Progenitor cell of endocrine pancreas (in vitro differentiated cells): ENCODE results near the gene FKBP1A. TPM values are rescaled to one million over a fixed set of nuclear protein-coding genes. Genes with fewer than 3 reads are reported as not detected.

Experiments used
- DNase-seq: peaks from one replicate; pipeline ENCODE4 v3.0.0; 2021; ENCODE audit warnings: low spot score; ENCODE audit not compliant: unreplicated experiment
- H3K27ac Mint-ChIP-seq: 2 replicates; pipeline ENCODE4 v1.8.0; 2021; ENCODE audit warnings: mild to moderate bottlenecking, moderate library complexity, mixed read lengths
- H3K27me3 Mint-ChIP-seq: 2 replicates; pipeline ENCODE4 v1.8.0; 2021; ENCODE audit warnings: mixed read lengths
- H3K36me3 Mint-ChIP-seq: 2 replicates; pipeline ENCODE4 v1.8.0; 2022; ENCODE audit warnings: mixed read lengths; ENCODE audit not compliant: insufficient read depth
- H3K4me1 Mint-ChIP-seq: 2 replicates; pipeline ENCODE4 v1.8.0; 2021; ENCODE audit warnings: low read depth, mixed read lengths
- H3K4me3 Mint-ChIP-seq: 2 replicates; pipeline ENCODE4 v1.8.0; 2021; ENCODE audit warnings: low read depth, mild to moderate bottlenecking, moderate library complexity, mixed read lengths
- H3K9me3 Mint-ChIP-seq: 2 replicates; pipeline ENCODE4 v1.8.0; 2021; ENCODE audit warnings: low read depth, mixed read lengths
- CTCF ChIP-seq: fragments of 200-600 bp; sonication (generic); IDR thresholded peaks from one replicate; pipeline ENCODE4 v1.5.0; 2021; ENCODE audit warnings: antibody characterized with exemption, mild to moderate bottlenecking; ENCODE audit not compliant: unreplicated experiment
- total RNA-seq: library from RNA; stranded (reverse); gene quantifications from 2 replicates; pipeline ENCODE4 v1.2.1, GENCODE V29; 2021

Gene FKBP1A
- total RNA-seq, 1 donor from 2014 or later, result 149 TPM

DNA sequence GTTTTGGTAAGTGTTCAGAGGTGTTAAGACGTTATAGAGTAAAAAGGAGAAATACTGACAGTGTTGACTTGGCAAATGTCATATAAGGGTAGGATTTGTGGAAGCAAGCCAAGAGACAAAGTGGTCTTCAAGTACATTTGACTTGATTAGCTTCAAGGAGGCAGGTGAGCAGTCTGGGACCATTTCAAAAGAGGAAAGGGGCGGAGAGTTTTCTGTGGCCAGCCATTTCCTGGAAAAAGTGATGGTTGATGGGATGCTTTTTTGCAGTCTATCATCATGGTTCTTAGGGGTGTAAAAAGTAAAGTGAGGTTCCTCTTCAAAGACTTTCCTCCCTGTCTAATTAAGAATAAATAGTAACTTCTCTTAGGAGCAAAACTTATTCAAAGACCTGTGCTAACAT, 28.7 kb downstream of the FKBP1A start:
- no peak for TF ChIP-seq CTCF
- Mint-ChIP-seq H3K27me3 (no peaks in the 10 kb centered on the region), H3K9me3 (no peaks in the 10 kb centered on the region), H3K4me1 (no peaks in the 10 kb centered on the region), H3K4me3 (no peak overlapping the region), H3K27ac (no peak overlapping the region), H3K36me3 (peaks cover 39% of the 10 kb centered on the region)
- no peak for DNase-seq

- H3K4me3 Mint-ChIP-seq, result no peak overlapping the region
- H3K4me1 Mint-ChIP-seq, result no peaks in the 10 kb centered on the region
- peaks cover 38% of the 10 kb centered on the region for H3K36me3 Mint-ChIP-seq
- no peaks in the 10 kb centered on the region for H3K9me3 Mint-ChIP-seq
- no peaks in the 10 kb centered on the region for H3K27me3 Mint-ChIP-seq
- H3K27ac Mint-ChIP-seq, result peak overlapping the region; percentile 80
- no peak for TF ChIP-seq CTCF
- no peak for DNase-seq
Measured at GRCh38 chr20:1363522-1363921, 29.3 kb downstream of the FKBP1A start.

GRCh38 chr20:1362484-1362883, 30.4 kb downstream of the FKBP1A start:
- no peaks in the 10 kb centered on the region for H3K4me1 Mint-ChIP-seq
- no peak for TF ChIP-seq CTCF
- H3K36me3 Mint-ChIP-seq, result peaks cover 32% of the 10 kb centered on the region
- no peaks in the 10 kb centered on the region for H3K9me3 Mint-ChIP-seq
- H3K27me3 Mint-ChIP-seq, result no peaks in the 10 kb centered on the region
- H3K4me3 Mint-ChIP-seq, result no peak overlapping the region
- no peak overlapping the region for H3K27ac Mint-ChIP-seq
- DNase-seq, result no peak

DNA sequence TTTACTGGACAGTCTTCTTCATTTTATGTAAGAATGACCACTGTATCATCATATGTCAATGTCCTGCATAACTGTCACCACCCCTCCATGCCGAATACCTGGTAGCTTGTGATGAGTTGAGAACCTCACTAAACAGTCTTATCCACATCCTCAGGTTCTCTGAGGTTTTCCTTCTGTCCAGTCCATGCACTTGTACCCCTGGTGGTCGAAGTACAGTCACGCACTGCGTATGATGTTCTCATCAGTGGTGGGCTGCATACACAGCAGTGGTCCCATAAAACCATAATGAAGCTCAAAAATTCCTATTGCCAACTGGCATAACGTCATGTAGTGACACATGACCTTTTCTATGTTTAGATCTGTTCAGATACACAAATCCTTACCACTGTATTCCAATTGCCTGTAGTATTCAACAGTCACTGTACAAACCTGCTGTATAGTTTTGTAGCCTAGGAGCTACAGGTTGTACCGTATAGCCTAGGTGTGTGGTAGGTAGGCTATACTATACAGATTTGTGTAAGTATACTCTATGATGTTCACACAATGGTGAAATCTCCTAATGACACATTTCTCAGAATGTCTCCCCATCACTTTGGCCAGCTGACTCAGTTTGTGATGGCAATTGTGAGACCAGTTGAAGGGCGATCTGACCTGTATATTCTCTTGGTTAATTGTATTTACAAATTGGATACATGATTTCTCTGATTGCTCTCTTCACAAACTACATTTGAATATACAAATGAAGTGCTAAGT, 32.6 kb downstream of the FKBP1A start:
- Mint-ChIP-seq H3K27me3 (no peaks in the 10 kb centered on the region), H3K36me3 (peaks cover 33% of the 10 kb centered on the region), H3K4me1 (no peaks in the 10 kb centered on the region), H3K27ac (no peak overlapping the region), H3K9me3 (no peaks in the 10 kb centered on the region), H3K4me3 (no peak overlapping the region)
- DNase-seq, result no peak
- peak; percentile 15 for TF ChIP-seq CTCF

- no peaks in the 10 kb centered on the region for H3K27me3 Mint-ChIP-seq
- no peak overlapping the region for H3K27ac Mint-ChIP-seq
- peaks cover 4% of the 10 kb centered on the region for H3K9me3 Mint-ChIP-seq
- DNase-seq, result no peak
- TF ChIP-seq CTCF, result no peak
- peaks cover 47% of the 10 kb centered on the region for H3K36me3 Mint-ChIP-seq
- H3K4me3 Mint-ChIP-seq, result no peak overlapping the region
- no peaks in the 10 kb centered on the region for H3K4me1 Mint-ChIP-seq
Measured at GRCh38 chr20:1357921-1358671, 34.8 kb downstream of the FKBP1A start.
